Measurements from ENCODE around the gene ELMO3. TPM values are rescaled to one million over a fixed set of nuclear protein-coding genes. Genes with fewer than 3 reads are reported as not detected.

The ELMO3 gene
- total RNA-seq, 2 experiments from 2014 or later, result 1.9 to 2.3 TPM

DNA sequence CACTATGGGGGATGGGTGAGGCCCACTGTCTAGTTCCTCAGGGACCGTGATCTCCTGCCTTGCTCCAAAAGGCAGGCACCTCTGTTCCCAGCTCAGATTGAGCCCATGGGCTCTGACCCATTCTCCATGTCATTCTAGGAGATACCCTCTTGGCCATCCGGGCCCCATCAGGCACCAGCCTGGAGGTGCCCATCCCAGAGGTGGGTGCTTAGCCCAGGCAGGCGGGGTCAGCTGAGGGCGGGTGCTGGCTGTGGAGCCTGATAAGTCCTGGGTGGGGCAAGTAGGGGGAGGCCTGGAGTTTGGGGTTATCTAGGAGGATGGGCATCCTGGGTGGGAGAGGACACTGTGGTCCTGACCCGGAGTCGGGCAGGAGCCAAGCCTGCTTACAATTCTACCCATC is 4.7 kb upstream of the ELMO3 start:
- peaks cover 51% of the 10 kb centered on the region for H3K4me1 ChIP-seq (ENCODE audit: insufficient read depth, low read length)
- DNase-seq, result no peak
- ChIA-PET CTCF (no interaction called here), POLR2A (interaction anchor here (0.7 to 1.2 kb wide), 2 partner anchors 9 to 34 kb away, joined by 3 read pairs; partner anchors contain the start of genes FBXL8 and TRADD)
- peak overlapping the region; percentile 87 for H3K27ac Mint-ChIP-seq
- peaks cover 62% of the 10 kb centered on the region for H3K36me3 Mint-ChIP-seq (ENCODE audit: low read depth)
- H3K4me3 ChIP-seq (ENCODE audit: low read length), result no peak overlapping the region
- peaks cover 50% of the 10 kb centered on the region for H3K4me1 Mint-ChIP-seq (ENCODE audit: low read depth)
- H3K9me3 ChIP-seq (ENCODE audit: control insufficient read depth in 1 of 2, insufficient read depth in 1 of 2, low read length in 2 of 2), result no peaks in the 10 kb centered on the region
- peaks cover 57% of the 10 kb centered on the region for H3K36me3 ChIP-seq (ENCODE audit: insufficient read depth, low read length)
- no peaks in the 10 kb centered on the region for H3K27me3 ChIP-seq (ENCODE audit: control insufficient read depth in 1 of 2, insufficient read depth in 2 of 2, low read length in 2 of 2)
- intact Hi-C loops (cut with DNase I, micrococcal nuclease), result loop anchor here in 1 of 2 experiments (5.0 kb wide), 1 partner anchor 262 kb away; the partner anchor contains the start of gene CIAO2B
- H3K27ac ChIP-seq (ENCODE audit: low read depth in 1 of 2, low read length in 2 of 2), result no peak overlapping the region
- no peak for ATAC-seq (ENCODE audit: poor library complexity)
- H3K9me3 Mint-ChIP-seq, result no peaks in the 10 kb centered on the region
- peak overlapping the region; percentile 92 for H3K4me3 Mint-ChIP-seq
- H3K27me3 Mint-ChIP-seq, result no peaks in the 10 kb centered on the region
- TF ChIP-seq, protein P1, sequence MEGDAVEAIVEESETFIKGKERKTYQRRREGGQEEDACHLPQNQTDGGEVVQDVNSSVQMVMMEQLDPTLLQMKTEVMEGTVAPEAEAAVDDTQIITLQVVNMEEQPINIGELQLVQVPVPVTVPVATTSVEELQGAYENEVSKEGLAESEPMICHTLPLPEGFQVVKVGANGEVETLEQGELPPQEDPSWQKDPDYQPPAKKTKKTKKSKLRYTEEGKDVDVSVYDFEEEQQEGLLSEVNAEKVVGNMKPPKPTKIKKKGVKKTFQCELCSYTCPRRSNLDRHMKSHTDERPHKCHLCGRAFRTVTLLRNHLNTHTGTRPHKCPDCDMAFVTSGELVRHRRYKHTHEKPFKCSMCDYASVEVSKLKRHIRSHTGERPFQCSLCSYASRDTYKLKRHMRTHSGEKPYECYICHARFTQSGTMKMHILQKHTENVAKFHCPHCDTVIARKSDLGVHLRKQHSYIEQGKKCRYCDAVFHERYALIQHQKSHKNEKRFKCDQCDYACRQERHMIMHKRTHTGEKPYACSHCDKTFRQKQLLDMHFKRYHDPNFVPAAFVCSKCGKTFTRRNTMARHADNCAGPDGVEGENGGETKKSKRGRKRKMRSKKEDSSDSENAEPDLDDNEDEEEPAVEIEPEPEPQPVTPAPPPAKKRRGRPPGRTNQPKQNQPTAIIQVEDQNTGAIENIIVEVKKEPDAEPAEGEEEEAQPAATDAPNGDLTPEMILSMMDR (IDR thresholded peaks at IDR 0.05), result no peak

DNA sequence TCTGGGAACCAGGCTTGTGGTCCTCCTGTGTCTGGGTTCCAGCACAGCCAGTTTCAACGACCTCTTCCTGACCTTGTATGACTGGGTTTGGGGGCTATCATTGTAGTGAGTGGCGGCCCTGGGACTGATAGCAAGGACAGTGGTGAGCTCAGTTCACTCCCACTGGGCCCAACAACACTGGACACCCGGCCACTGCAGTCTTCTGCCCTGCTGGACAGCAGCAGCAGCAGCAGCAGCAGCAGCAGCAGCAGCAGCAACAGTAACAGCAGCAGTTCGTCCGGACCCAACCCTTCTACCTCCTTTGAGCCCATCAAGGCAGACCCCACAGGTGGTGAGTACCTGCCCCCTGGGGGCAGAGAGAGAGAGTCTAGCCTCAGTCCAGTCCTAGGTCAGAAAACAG is 3.3 kb upstream of the ELMO3 start:
- TF ChIP-seq, protein P1 (IDR thresholded peaks at IDR 0.05), result no peak
- no peak for DNase-seq
- H3K4me1 ChIP-seq (ENCODE audit: insufficient read depth, low read length), result peaks cover 51% of the 10 kb centered on the region
- CTCF ChIA-PET, result interaction anchor here (1.3 kb wide), 1 partner anchor 95 kb away, joined by 3 read pairs; no protein-coding TSS in a partner anchor
- POLR2A ChIA-PET, result interaction anchor here (0.6 to 1.3 kb wide), 2 partner anchors 24 to 31 kb away, joined by 3 to 4 read pairs; partner anchors contain the start of gene TMEM208
- Mint-ChIP-seq H3K27me3 (no peaks in the 10 kb centered on the region), H3K27ac (peak overlapping the region; percentile 10), H3K9me3 (no peaks in the 10 kb centered on the region), H3K4me3 (peak overlapping the region; percentile 30), H3K36me3 (ENCODE audit: low read depth) (peaks cover 74% of the 10 kb centered on the region), H3K4me1 (ENCODE audit: low read depth) (peaks cover 50% of the 10 kb centered on the region)
- H3K36me3 ChIP-seq (ENCODE audit: insufficient read depth, low read length), result peaks cover 64% of the 10 kb centered on the region
- ATAC-seq (ENCODE audit: poor library complexity), result no peak
- H3K27me3 ChIP-seq (ENCODE audit: control insufficient read depth in 1 of 2, insufficient read depth in 2 of 2, low read length in 2 of 2), result no peaks in the 10 kb centered on the region
- no peak overlapping the region for H3K27ac ChIP-seq (ENCODE audit: low read depth in 1 of 2, low read length in 2 of 2)
- intact Hi-C loops (cut with DNase I, micrococcal nuclease), result no loop called here
- no peak overlapping the region for H3K4me3 ChIP-seq (ENCODE audit: low read length)
- no peaks in the 10 kb centered on the region for H3K9me3 ChIP-seq (ENCODE audit: control insufficient read depth in 1 of 2, insufficient read depth in 1 of 2, low read length in 2 of 2)

DNA sequence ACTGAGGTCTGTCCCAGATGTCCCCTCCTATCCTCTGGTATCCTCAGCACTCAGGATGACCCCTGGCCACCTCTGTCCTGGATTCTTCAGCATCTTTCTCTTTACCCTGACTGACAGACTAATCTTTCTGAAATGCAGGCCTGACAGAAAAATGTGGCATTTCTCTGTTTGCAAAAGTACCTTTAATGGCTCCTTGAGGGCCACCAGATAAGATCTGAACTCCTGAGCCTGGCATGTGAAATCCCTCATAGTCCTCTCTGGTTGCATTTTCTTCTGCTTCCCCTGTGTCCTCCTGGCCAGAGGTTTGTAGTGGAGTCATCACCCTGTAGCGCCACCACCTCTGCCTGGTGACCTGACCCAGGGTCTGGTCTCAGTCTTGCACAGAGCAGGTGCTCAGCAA is 2.0 kb upstream of the ELMO3 start:
- Histone ChIP-seq H3K27ac (ENCODE audit: low read depth in 1 of 2, low read length in 2 of 2) (no peak overlapping the region), H3K4me1 (ENCODE audit: insufficient read depth, low read length) (peaks cover 44% of the 10 kb centered on the region), H3K36me3 (ENCODE audit: insufficient read depth, low read length) (peaks cover 73% of the 10 kb centered on the region), H3K4me3 (ENCODE audit: low read length) (no peak overlapping the region), H3K9me3 (ENCODE audit: control insufficient read depth in 1 of 2, insufficient read depth in 1 of 2, low read length in 2 of 2) (no peaks in the 10 kb centered on the region), H3K27me3 (ENCODE audit: control insufficient read depth in 1 of 2, insufficient read depth in 2 of 2, low read length in 2 of 2) (no peaks in the 10 kb centered on the region)
- Mint-ChIP-seq H3K4me1 (ENCODE audit: low read depth) (peaks cover 43% of the 10 kb centered on the region), H3K27me3 (no peaks in the 10 kb centered on the region), H3K36me3 (ENCODE audit: low read depth) (peaks cover 77% of the 10 kb centered on the region), H3K9me3 (no peaks in the 10 kb centered on the region), H3K4me3 (peak overlapping the region; percentile 26), H3K27ac (no peak overlapping the region)
- intact Hi-C loops (cut with DNase I, micrococcal nuclease), result no loop called here
- no peak for DNase-seq
- CTCF ChIA-PET, result no interaction called here
- TF ChIP-seq, protein P1 (IDR thresholded peaks at IDR 0.05), result no peak
- ATAC-seq (ENCODE audit: poor library complexity), result no peak
- POLR2A ChIA-PET, result interaction anchor here (0.6 to 1.3 kb wide), 2 partner anchors 30 to 244 kb away, joined by 4 to 5 read pairs; partner anchors contain the start of gene TMEM208
